IPS DF 19.7 (cell line): ENCODE measurements around the gene CELA2B.
"Not testable (repeated sequence)": the region's sequence is repeated elsewhere in the genome, so short reads cannot be mapped to it uniquely, and the experiment has no call there.

Experiments used
- DNase-seq: peaks from one replicate; pipeline ENCODE4 v3.0.0-alpha.2; 2013; ENCODE audit warnings: low read depth, low spot score

CELA2B gene

GRCh38 chr1:15500184-15501178, 24.6 kb downstream of the CELA2B start:
- DNase-seq = no peak

- DNase-seq = peak; percentile 28
Observed at GRCh38 chr1:15501208-15502032, 25.5 kb downstream of the CELA2B start.

- no peak for DNase-seq
Observed at GRCh38 chr1:15504436-15504835, 28.5 kb downstream of the CELA2B start.

- no peak for DNase-seq
Observed at GRCh38 chr1:15506831-15507230, 30.9 kb downstream of the CELA2B start.

- no peak for DNase-seq
Observed at GRCh38 chr1:15507278-15507677, 31.4 kb downstream of the CELA2B start.

- peak; percentile 94 for DNase-seq
Observed at GRCh38 chr1:15508700-15509487, 33.0 kb downstream of the CELA2B start.

GRCh38 chr1:15509586-15509985, 33.7 kb downstream of the CELA2B start:
- DNase-seq = no peak

- no peak for DNase-seq
Observed at GRCh38 chr1:15510611-15511405, 34.9 kb downstream of the CELA2B start.

- no peak for DNase-seq
Observed at GRCh38 chr1:15513192-15513591, 37.3 kb downstream of the CELA2B start.

- DNase-seq = no peak
Observed at GRCh38 chr1:15513919-15514318, 38.0 kb downstream of the CELA2B start.

GRCh38 chr1:15514557-15514956, 38.7 kb downstream of the CELA2B start:
- DNase-seq = not testable (repeated sequence)

GRCh38 chr1:15515022-15515663, 39.2 kb downstream of the CELA2B start:
- DNase-seq = no peak

- DNase-seq = no peak
Observed at GRCh38 chr1:15519625-15520024, 43.7 kb downstream of the CELA2B start.

- not testable (repeated sequence) for DNase-seq
Observed at GRCh38 chr1:15521206-15521906, 45.5 kb downstream of the CELA2B start.

GRCh38 chr1:15522551-15522950, 46.6 kb downstream of the CELA2B start:
- no peak for DNase-seq

- no peak for DNase-seq
Observed at GRCh38 chr1:15523104-15524020, 47.5 kb downstream of the CELA2B start.

GRCh38 chr1:15524021-15524282, 48.0 kb downstream of the CELA2B start, which contains the start of gene CASP9:
CASP9 (minus strand) TSS chr1:15524215; CDS start chr1:15524200, 15 bp downstream.
- no peak for DNase-seq

GRCh38 chr1:15524283-15525049, 48.6 kb downstream of the CELA2B start:
- DNase-seq = peak; percentile 68
